Glutamatergic neuron (in vitro differentiated cells): ENCODE data around the gene DNER. TPM values are rescaled to one million over a fixed set of nuclear protein-coding genes. Genes with fewer than 3 reads are reported as not detected.

ENCODE experiments used
- DNase-seq: peaks from one replicate; pipeline ENCODE4 v3.0.0; 2022
- H3K27ac Mint-ChIP-seq: one replicate; pipeline ENCODE4 v1.8.0; 2020; ENCODE audit warnings: mild to moderate bottlenecking, mixed read lengths, inconsistent platforms; ENCODE audit not compliant: unreplicated experiment
- H3K27me3 Mint-ChIP-seq: one replicate; pipeline ENCODE4 v1.8.0; 2020; ENCODE audit warnings: mild to moderate bottlenecking, moderate library complexity, mixed read lengths, inconsistent platforms; ENCODE audit not compliant: unreplicated experiment
- H3K36me3 Mint-ChIP-seq: one replicate; pipeline ENCODE4 v1.8.0; 2020; ENCODE audit warnings: mild to moderate bottlenecking, mixed read lengths, inconsistent platforms; ENCODE audit not compliant: unreplicated experiment
- H3K4me1 Mint-ChIP-seq: one replicate; pipeline ENCODE4 v1.8.0; 2020; ENCODE audit warnings: mild to moderate bottlenecking, low read depth, mixed read lengths, inconsistent platforms; ENCODE audit not compliant: unreplicated experiment
- H3K4me3 Mint-ChIP-seq: one replicate; pipeline ENCODE4 v1.8.0; 2020; ENCODE audit warnings: mild to moderate bottlenecking, mixed read lengths, inconsistent platforms; ENCODE audit not compliant: unreplicated experiment
- H3K9me3 Mint-ChIP-seq: one replicate; pipeline ENCODE4 v1.8.0; 2020; ENCODE audit warnings: mild to moderate bottlenecking, moderate library complexity, mixed read lengths, inconsistent platforms; ENCODE audit not compliant: unreplicated experiment
- CTCF ChIP-seq: fragments of 200-600 bp; sonication (generic); IDR thresholded peaks from one replicate; pipeline ENCODE4 v1.5.0; 2021; ENCODE audit not compliant: partially characterized antibody, unreplicated experiment
- total RNA-seq: library from RNA; stranded (reverse); fragmentation: NEBNext Ultra II Directional; extraction: Animal tissue kit (Norgen Biotek cat#: 25700); gene quantifications from one replicate; pipeline ENCODE4 v1.2.1, GENCODE V29; 2021; ENCODE audit not compliant: unreplicated experiment

DNER gene
- total RNA-seq, 1 donor from 2014 or later: 36.0 TPM

DNA sequence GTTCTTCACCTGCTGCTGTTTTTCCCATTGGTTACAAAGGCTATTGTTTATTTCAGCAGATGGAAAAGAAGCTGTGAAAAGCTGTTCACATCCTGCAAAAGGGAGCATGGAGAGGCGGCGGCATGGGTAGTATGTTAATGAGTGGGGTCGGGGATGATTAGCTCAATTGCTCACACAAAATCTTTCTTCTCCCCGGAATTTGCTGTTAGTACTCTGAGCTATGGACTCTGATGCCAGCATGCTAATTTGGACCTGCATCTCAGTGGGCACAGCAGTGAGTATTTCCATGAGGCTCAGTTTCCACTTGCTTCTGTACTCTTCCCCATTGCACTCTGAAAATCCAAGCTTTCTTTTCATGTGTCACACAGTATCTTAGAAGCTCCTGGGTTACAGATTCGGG lies 61.6 kb downstream of the DNER start:
- peak overlapping the region; percentile 26 for H3K4me3 Mint-ChIP-seq
- no peak for DNase-seq
- peak overlapping the region; percentile 50 for H3K27ac Mint-ChIP-seq

GRCh38 chr2:229650901-229651300 lies 63.5 kb downstream of the DNER start:
- H3K4me1 Mint-ChIP-seq: peaks cover 25% of the 10 kb centered on the region
- no peaks in the 10 kb centered on the region for H3K9me3 Mint-ChIP-seq
- H3K27me3 Mint-ChIP-seq: peaks cover 2% of the 10 kb centered on the region
- no peak for DNase-seq
- no peak overlapping the region for H3K27ac Mint-ChIP-seq
- TF ChIP-seq CTCF: no peak
- no peak overlapping the region for H3K4me3 Mint-ChIP-seq
- H3K36me3 Mint-ChIP-seq: no peaks in the 10 kb centered on the region

More for the DNA sequence above, 61.6 kb downstream of the DNER start:
- no peak for TF ChIP-seq CTCF
- Mint-ChIP-seq H3K36me3 (no peaks in the 10 kb centered on the region), H3K4me1 (peaks cover 25% of the 10 kb centered on the region), H3K9me3 (no peaks in the 10 kb centered on the region), H3K27me3 (peaks cover 2% of the 10 kb centered on the region)

GRCh38 chr2:229650059-229650458 lies 64.3 kb downstream of the DNER start:
- Mint-ChIP-seq H3K4me3 (no peak overlapping the region), H3K36me3 (no peaks in the 10 kb centered on the region), H3K4me1 (peaks cover 25% of the 10 kb centered on the region), H3K9me3 (no peaks in the 10 kb centered on the region), H3K27ac (no peak overlapping the region), H3K27me3 (peaks cover 2% of the 10 kb centered on the region)
- no peak for TF ChIP-seq CTCF
- DNase-seq: no peak

- H3K27me3 Mint-ChIP-seq: no peaks in the 10 kb centered on the region
- H3K27ac Mint-ChIP-seq: no peak overlapping the region
- H3K36me3 Mint-ChIP-seq: no peaks in the 10 kb centered on the region
- H3K9me3 Mint-ChIP-seq: no peaks in the 10 kb centered on the region
- no peak for DNase-seq
- no peak for TF ChIP-seq CTCF
- H3K4me1 Mint-ChIP-seq: peaks cover 3% of the 10 kb centered on the region
- H3K4me3 Mint-ChIP-seq: no peak overlapping the region
Observed at GRCh38 chr2:229646186-229646723, 68.1 kb downstream of the DNER start.

DNA sequence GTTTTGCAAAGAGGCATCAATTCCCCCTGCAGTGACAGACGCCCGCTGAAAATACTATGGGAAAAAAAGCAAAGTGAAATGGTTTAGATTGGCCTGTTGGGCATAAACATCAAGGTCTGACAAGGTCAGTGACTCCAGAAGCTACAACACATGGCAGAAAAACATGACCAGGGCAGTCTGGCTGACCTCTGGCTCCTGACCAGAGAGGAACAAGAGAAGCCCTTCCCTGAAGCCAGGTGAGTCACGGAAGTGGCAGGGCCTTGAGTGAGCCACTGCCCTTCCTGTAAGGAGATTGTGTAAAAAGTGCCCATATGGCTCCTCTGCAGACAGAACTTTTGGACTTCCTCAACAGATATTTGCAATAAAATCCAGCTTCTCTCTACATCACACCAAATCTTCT lies 72.0 kb downstream of the DNER start:
- no peak for TF ChIP-seq CTCF
- Mint-ChIP-seq H3K27me3 (peaks cover 2% of the 10 kb centered on the region), H3K36me3 (no peaks in the 10 kb centered on the region), H3K4me3 (no peak overlapping the region), H3K9me3 (no peaks in the 10 kb centered on the region), H3K4me1 (no peaks in the 10 kb centered on the region), H3K27ac (no peak overlapping the region)
- no peak for DNase-seq
